HL-60 (cell line): ENCODE results near the gene ATPAF1.

Experiments
- DNase-seq, 2 experiments: peaks; one replicate each; pipeline ENCODE4 v3.0.0-alpha.2; 2010 to 2020; ENCODE audit warnings: low read depth in 1 of 2, low spot score in 1 of 2
- H3K27ac ChIP-seq: fragments of 250-450 bp; sonication (Bioruptor Pico); replicated peaks from 2 replicates; pipeline ENCODE4 v1.5.1; 2020; ENCODE audit warnings: mild to moderate bottlenecking, moderate library complexity
- H3K27me3 ChIP-seq: fragments of 250-450 bp; sonication (Bioruptor Pico); 2 replicates; pipeline ENCODE4 v1.5.1; 2021; ENCODE audit warnings: mild to moderate bottlenecking, moderate library complexity; ENCODE audit not compliant: insufficient read depth, poor library complexity, severe bottlenecking
- H3K4me3 ChIP-seq: replicated peaks from 2 replicates; pipeline ENCODE4 v1.5.1; 2011; ENCODE audit warnings: mild to moderate bottlenecking, control low read depth, low read length; ENCODE audit not compliant: insufficient read depth
- CTCF ChIP-seq: IDR thresholded peaks from one replicate; pipeline ENCODE4 v1.5.1; 2011; ENCODE audit warnings: low read length, control low read depth, inconsistent platforms; ENCODE audit not compliant: insufficient read depth
- GABPA ChIP-seq: IDR thresholded peaks from 2 replicates; pipeline ENCODE4 v1.6.1; 2012; ENCODE audit warnings: low read depth
- POLR2AphosphoS5 ChIP-seq: IDR thresholded peaks from 2 replicates; pipeline ENCODE4 v1.6.1; 2012; ENCODE audit warnings: low read depth
- REST ChIP-seq: IDR thresholded peaks from 2 replicates; pipeline ENCODE4 v1.6.1; 2012; ENCODE audit warnings: low read depth; ENCODE audit not compliant: insufficient replicate concordance
- SPI1 ChIP-seq: IDR thresholded peaks from 2 replicates; pipeline ENCODE4 v1.6.1; 2012; ENCODE audit warnings: low read depth, mild to moderate bottlenecking, borderline replicate concordance

ATPAF1 gene

GRCh38 chr1:46649764-46650163 lies 18.4 kb downstream of the ATPAF1 start:
- Histone ChIP-seq H3K4me3 (no peak overlapping the region), H3K27me3 (no peaks in the 10 kb centered on the region), H3K27ac (no peak overlapping the region)
- DNase-seq, result no peak
- TF ChIP-seq POLR2AphosphoS5, result no peak
- no peak for TF ChIP-seq REST
- no peak for TF ChIP-seq CTCF
- TF ChIP-seq GABPA, result no peak
- TF ChIP-seq SPI1, result no peak

GRCh38 chr1:46647611-46648010 lies 20.6 kb downstream of the ATPAF1 start:
- Histone ChIP-seq H3K4me3 (no peak overlapping the region), H3K27ac (no peak overlapping the region), H3K27me3 (no peaks in the 10 kb centered on the region)
- no peak for TF ChIP-seq POLR2AphosphoS5
- TF ChIP-seq SPI1, result no peak
- TF ChIP-seq REST, result no peak
- TF ChIP-seq CTCF, result no peak
- TF ChIP-seq GABPA, result no peak
- no peak for DNase-seq

- Histone ChIP-seq H3K4me3 (no peak overlapping the region), H3K27ac (no peak overlapping the region), H3K27me3 (no peaks in the 10 kb centered on the region)
- DNase-seq, result no peak
- TF ChIP-seq GABPA, result no peak
- TF ChIP-seq SPI1, result no peak
- no peak for TF ChIP-seq REST
- no peak for TF ChIP-seq POLR2AphosphoS5
- TF ChIP-seq CTCF, result no peak
Observed at GRCh38 chr1:46646844-46647243, 21.3 kb downstream of the ATPAF1 start.
